GM21737 (cell line): Measurements from ENCODE around the gene RSRC1.
"Not testable (repeated sequence)": the region's sequence is repeated elsewhere in the genome, so short reads cannot be mapped to it uniquely, and the experiment has no call there.

ENCODE experiments used
- ATAC-seq: cut with Tn5 transposase; IDR thresholded peaks from one replicate; pipeline ENCODE4 v1.9.1; 2021; ENCODE audit warnings: mild to moderate bottlenecking, moderate library complexity; ENCODE audit not compliant: unreplicated experiment

RSRC1 gene

GRCh38 chr3:158122721-158123120 lies 12.8 kb downstream of the RSRC1 start:
- ATAC-seq = not testable (repeated sequence)

GRCh38 chr3:158127250-158128219 lies 17.6 kb downstream of the RSRC1 start:
- ATAC-seq = no peak

GRCh38 chr3:158128755-158129154 lies 18.9 kb downstream of the RSRC1 start:
- ATAC-seq = no peak

GRCh38 chr3:158134363-158134762 lies 24.5 kb downstream of the RSRC1 start:
- ATAC-seq = no peak

- no peak for ATAC-seq
These were observed 30.5 kb downstream of the RSRC1 start for GRCh38 chr3:158140396-158140795.

GRCh38 chr3:158148218-158148617 lies 38.3 kb downstream of the RSRC1 start:
- no peak for ATAC-seq

GRCh38 chr3:158152186-158152585 lies 42.3 kb downstream of the RSRC1 start:
- no peak for ATAC-seq

DNA sequence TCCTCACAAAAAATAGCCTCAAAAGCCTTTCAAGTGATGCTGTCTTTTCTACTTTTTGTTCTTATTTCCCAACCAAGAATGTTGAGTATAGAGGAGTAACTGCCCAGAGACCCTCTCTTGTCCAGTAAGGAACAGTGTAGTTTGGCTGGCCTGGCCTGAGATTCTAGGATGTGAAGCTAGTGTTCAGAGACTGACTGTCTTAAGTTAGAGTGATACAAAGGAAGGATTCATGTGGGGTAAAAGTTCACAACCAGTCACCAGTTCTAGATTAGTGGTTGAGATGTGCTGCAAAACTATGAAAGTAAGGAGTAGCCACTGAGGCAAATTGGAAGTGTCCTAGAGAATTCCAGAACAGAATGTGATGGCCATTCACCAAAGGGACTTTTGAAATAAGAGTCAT lies 49.1 kb downstream of the RSRC1 start:
- no peak for ATAC-seq

DNA sequence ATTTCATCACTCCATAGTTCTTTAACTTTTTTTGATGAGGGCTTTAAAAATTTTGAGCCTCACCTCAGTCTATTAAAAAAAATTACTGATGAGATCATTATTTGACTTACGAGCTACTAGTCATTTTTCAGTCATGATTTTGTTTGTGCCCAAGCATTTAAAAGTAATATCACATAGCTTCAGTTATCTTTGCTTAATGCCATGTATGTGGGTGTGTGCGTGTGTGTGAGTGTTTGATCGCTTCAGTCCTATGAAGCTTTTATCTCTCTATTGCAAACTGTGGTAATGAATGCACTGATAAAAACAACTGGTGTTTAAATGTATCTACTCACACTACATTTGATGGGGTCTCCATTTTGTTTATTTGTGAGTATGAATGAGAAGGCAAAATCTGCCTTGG lies 49.8 kb downstream of the RSRC1 start:
- ATAC-seq = no peak

GRCh38 chr3:158160958-158161357 lies 51.1 kb downstream of the RSRC1 start:
- no peak for ATAC-seq

DNA sequence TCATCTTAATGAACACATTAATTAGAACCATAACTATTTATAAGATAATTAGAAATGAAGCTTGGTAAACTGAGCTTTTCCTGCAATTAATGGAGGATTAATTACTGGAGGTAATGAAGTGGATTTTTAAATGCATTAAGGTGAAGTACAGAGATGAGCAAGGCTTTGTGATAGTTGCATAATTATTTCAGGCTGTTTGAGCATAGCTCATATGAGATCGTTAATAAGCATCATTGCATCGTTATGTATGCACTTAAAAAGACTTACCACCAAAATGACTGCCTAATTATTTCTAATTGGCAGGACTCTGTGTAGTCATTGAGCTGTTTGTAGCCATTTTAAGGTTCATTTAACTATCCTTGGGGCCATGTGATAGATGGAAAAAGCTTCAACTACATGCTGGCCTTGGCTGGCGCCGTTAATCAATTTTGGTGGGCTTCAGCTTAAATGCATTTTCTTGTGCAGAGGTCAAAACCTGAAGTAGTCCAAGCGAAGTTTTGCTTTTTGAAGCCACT lies 55.3 kb downstream of the RSRC1 start:
- no peak for ATAC-seq

- no peak for ATAC-seq
These were observed 55.8 kb downstream of the RSRC1 start for GRCh38 chr3:158165730-158166129.

DNA sequence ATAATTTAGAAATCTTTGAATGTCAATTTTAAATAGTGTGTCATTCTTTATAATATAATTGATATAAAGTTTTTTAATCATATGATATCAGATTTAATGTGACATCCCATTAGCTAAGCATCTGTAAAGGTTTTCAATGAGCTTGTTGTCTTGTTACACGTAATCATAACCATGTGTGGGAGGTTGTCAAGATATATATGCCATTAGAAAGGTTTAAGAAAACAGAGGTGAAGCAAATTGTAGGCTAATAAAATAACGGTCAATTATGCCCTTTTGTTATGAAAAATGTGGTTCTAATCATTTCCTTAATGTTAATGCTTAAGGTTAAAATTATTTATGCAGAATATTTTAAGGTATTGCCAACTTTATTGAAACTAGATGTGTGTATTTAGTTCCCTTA lies 56.3 kb downstream of the RSRC1 start:
- ATAC-seq = no peak

GRCh38 chr3:158167737-158168557 lies 58.1 kb downstream of the RSRC1 start:
- no peak for ATAC-seq

DNA sequence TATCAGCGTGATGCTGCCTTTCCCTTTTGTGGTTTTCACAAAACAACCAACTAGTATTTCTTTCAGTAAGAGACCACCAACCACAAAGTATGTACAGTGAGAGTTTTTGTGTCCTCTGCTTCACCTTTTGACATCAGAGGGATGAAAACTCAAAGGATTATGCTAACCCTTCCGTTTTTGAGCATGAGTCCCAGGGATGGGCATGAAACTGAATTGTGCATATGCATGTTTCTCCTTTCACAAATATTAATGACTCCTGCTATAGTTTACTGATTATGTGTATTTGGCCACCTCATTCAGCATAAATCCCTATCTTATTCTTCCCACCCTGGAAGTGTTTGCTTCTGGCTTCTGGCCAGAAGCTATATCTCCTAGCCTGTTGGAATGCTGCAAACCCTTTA lies 59.2 kb downstream of the RSRC1 start:
- ATAC-seq = no peak

DNA sequence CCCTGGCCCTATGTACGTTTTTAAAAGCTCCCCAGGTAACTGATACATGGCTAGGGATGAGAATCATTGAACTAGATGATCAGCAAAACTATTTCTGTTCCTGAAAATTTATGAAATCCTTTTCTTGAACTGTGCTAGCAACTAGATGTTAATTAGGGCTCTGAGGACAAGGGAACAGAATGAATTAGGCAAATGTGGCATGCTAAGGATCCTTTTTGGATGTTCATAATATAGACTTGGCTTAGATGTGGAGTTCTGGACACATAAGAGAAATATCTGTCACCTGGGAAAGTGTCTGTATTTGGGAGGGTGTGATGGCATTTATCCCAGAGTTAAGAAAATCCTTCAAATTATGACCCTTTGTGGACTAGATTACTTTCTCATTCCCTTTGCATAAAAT lies 71.2 kb downstream of the RSRC1 start:
- ATAC-seq = no peak

GRCh38 chr3:158185711-158186110 lies 75.8 kb downstream of the RSRC1 start:
- no peak for ATAC-seq

- ATAC-seq = no peak
These were observed 91.1 kb downstream of the RSRC1 start for GRCh38 chr3:158200955-158201354.

DNA sequence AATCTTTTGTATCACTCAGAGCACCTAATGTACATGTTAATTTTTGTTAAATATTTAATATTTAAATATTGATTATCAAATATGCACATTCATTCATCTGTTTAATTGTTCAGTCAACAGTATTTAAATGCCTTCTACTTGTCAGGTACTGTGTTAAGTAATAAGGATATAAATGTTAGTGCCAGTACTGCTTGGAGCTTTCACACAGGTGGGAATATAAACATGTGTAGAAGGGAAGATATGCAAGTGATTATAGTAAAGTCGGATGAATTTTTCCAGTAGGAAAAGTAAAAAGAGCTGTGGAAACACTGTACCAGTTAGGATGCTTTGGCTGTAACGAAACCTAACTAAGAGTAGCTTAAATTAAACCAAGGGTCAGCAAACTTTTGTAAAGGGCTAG lies 95.4 kb downstream of the RSRC1 start:
- no peak for ATAC-seq

DNA sequence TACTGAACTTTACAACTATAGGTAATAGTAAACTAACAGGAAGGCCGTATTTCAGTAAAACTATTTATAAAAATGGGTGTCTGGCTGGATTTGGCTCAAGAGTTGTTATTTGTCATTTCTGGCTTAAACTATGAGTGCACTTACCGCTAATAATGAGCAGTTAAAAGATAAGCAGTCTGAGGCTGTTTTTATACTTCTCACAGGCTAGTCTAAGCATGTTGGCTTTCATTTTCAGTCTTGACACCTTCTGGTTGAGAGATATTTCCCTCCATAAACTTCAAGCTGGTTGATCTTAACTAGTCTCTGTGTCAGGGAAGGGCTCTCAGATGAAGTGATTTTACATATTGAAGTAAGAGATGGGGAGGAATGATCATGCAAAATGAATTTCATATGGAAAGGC lies 96.1 kb downstream of the RSRC1 start:
- ATAC-seq = no peak

- no peak for ATAC-seq
These were observed 100.2 kb downstream of the RSRC1 start for GRCh38 chr3:158210067-158210466.

- ATAC-seq = no peak
These were observed 103.6 kb downstream of the RSRC1 start for GRCh38 chr3:158213461-158213860.
